Mucosa of rectum (tissue), 2 donors: ENCODE results near the gene PRTG.
"Not testable (repeated sequence)": the region's sequence is repeated elsewhere in the genome, so short reads cannot be mapped to it uniquely, and the experiment has no call there.

ENCODE experiments used
- H3K27ac ChIP-seq, 2 donors: one replicate each; pipeline ENCODE4 v1.7.0; 2013; ENCODE audit warnings: inconsistent platforms in 2 of 2, low read depth in 2 of 2, low read length in 2 of 2
- H3K27me3 ChIP-seq, 2 donors: one replicate each; pipeline ENCODE4 v1.7.0; 2013; ENCODE audit warnings: low read length in 2 of 2; ENCODE audit not compliant: control insufficient read depth in 2 of 2, insufficient read depth in 2 of 2
- H3K36me3 ChIP-seq, 2 donors: one replicate each; pipeline ENCODE4 v1.7.0; 2013; ENCODE audit warnings: low read length in 2 of 2; ENCODE audit not compliant: control insufficient read depth in 2 of 2, insufficient read depth in 2 of 2
- H3K4me1 ChIP-seq, 2 donors: one replicate each; pipeline ENCODE4 v1.7.0; 2013; ENCODE audit warnings: low read length in 2 of 2, mild to moderate bottlenecking in 1 of 2; ENCODE audit not compliant: control insufficient read depth in 2 of 2, insufficient read depth in 2 of 2
- H3K4me3 ChIP-seq, 2 donors: one replicate each; pipeline ENCODE4 v1.7.0; 2013; ENCODE audit warnings: low read length in 2 of 2
- H3K9ac ChIP-seq, 2 donors: one replicate each; pipeline ENCODE4 v1.7.0; 2013; ENCODE audit warnings: low read length in 2 of 2, low read depth in 1 of 2, mild to moderate bottlenecking in 1 of 2
- H3K9me3 ChIP-seq, 2 donors: one replicate each; pipeline ENCODE4 v1.7.0; 2013; ENCODE audit warnings: low read length in 2 of 2; ENCODE audit not compliant: control insufficient read depth in 2 of 2
- donor health status: healthy.
- donor health status: Normal muscosa, but diverticular disease.

Gene PRTG

DNA sequence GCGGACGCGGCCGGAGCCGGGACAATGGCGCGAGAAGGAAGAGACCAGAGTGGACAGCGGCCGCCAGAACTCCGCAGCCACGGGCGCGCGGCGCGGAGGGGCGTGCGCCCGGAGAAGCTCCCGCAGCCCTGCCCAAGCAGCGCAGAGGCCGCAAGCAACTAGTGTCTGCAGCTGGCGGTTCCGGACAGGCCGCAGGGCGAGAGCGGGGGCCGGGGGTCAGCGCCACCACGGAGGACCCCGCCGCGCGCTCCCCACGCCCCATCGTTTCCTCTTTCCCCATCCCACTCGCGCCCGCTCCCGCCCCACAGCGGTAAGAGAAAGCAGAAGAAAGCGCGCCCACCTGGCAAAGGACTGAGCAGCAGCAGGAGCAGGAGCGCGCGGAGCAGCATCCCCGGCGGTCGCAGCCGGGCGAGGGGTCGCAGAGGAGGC is 440 bp downstream of the PRTG start:
- H3K27ac ChIP-seq = no peak overlapping the region
- no peaks in the 10 kb centered on the region for H3K36me3 ChIP-seq
- H3K27me3 ChIP-seq = peaks cover 20 to 31% of the 10 kb centered on the region in 2 donors
- H3K4me1 ChIP-seq = peaks cover 6 to 8% of the 10 kb centered on the region in 2 donors
- H3K4me3 ChIP-seq = peak overlapping the region; percentile 61 to 71
- no peaks in the 10 kb centered on the region for H3K9me3 ChIP-seq
- peak overlapping the region in 1 of 2 donors; percentile 34 for H3K9ac ChIP-seq

DNA sequence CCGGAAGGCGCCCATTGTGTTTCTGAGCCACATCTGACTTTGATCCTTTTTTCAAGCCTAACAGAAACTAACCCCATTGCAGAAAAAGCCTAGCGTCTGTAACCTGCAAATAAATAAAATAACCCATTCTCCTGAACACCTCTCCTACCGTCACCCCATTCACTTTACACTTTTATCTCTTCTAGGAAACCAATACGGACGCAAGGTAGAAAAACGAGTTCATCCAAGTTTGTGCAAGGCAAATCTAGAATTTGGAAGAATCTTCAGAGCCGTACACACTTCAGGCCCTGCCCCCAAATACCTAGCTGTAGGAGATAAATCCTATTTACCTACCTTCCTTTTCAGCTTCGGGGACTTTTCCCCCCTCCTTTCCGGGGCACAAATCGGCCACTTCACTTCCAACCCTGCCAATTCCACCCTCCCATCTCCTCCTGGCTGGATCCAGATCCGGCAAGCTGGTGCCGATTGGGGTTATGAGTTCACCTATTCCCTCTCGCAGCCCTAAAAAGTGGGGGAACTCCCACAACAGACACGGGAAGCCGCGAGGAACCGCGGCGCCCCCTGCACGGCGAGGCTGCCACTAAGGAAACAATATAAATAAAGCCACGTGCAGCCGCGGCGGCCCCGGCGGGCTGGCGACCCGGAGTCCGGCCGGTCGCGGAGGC is 987 bp downstream of the PRTG start:
- H3K36me3 ChIP-seq = no peaks in the 10 kb centered on the region
- H3K4me1 ChIP-seq = peaks cover 6 to 8% of the 10 kb centered on the region in 2 donors
- H3K27ac ChIP-seq = no peak overlapping the region
- peak overlapping the region; percentile 61 to 71 for H3K4me3 ChIP-seq
- no peaks in the 10 kb centered on the region for H3K9me3 ChIP-seq
- H3K27me3 ChIP-seq = peaks cover 20 to 31% of the 10 kb centered on the region in 2 donors
- peak overlapping the region in 1 of 2 donors; percentile 34 for H3K9ac ChIP-seq

DNA sequence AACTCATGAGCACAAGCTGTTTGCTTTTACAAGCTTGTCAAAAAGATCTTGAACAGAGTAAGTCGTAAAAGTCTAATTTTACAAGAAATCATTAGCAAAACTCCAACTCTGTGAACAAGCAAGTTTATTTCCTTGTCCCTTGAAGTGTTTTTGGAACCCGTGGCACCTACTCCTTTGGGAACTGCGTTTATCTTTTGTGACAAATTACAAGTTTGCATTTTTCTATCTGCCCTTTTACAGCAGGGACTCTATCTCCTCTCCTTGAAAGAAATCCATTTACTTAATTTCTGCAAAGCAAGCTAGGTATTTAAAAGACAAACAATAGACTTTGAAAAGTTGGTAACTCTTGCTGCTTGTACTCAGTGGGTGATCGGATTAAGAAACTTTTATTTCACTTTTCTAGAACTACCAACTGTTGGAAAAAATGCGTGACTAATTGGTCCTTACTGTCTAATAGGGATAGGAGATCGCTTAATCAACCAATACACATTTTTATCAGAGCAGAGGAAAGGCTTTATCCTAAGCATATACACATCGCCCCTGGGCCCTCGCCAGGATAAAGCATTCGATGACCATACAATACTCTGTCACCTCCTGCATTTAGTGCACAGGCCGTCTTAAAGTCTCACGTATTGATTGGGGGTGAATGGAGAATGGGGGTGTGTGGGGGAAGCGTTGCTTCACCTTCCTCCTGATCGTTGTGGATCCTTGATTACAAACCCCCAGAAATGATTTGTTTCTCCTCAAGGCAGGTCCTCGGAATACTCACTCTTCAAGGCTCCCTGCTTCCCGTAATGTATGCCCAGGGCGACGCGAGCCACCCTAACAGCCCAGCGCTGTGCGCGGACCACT is 1.7 kb downstream of the PRTG start:
- H3K4me3 ChIP-seq = peak overlapping the region; percentile 17 to 71
- H3K36me3 ChIP-seq = no peaks in the 10 kb centered on the region
- no peak overlapping the region for H3K9ac ChIP-seq

DNA sequence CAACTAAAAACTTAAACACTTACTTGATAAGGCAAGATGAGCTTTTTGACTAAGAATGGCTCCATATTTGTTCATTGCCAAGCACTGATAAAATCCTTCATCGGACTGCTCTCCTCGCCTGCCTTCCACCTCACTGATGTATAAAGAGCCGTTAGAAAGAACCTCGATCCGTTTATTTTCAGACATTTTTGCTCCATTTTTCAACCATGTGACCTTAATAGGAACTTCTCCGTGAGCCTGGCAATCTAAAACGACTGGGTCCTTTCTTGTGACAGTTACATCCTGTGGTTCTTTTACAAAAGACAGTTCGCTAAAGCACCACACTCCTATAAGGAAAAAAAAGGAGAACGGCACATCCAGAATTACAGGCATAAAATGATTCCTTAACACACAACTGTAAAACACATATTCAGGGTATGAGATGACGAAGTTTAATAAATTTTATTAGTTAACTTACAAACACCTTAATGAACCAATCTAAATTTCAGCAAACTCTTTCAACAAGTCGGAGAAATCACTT is 2.5 kb downstream of the PRTG start:
- H3K27me3 ChIP-seq = peaks cover 20 to 31% of the 10 kb centered on the region in 2 donors

More for the DNA sequence above, 1.7 kb downstream of the PRTG start:
- Histone ChIP-seq H3K27ac (no peak overlapping the region), H3K27me3 (peaks cover 20 to 31% of the 10 kb centered on the region in 2 donors), H3K9me3 (no peaks in the 10 kb centered on the region), H3K4me1 (peaks cover 6 to 8% of the 10 kb centered on the region in 2 donors)

DNA sequence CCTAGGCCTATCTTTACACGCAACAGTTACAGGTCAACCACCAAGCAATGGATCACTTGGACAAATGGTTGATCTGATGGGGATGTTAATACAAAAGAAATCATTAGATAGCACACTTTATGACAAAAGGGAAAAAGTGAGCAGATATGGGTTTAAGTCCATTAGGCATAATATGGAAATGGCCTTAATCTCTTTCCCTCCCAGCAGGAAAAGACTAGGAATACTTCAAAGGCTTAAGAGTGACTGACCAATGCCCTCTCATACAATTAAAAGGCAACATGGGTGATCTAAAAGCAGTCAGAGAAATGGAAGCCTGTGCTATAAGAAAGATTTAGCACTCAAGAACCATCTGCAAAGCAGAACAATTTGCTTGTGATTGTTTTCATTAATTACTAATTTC is 3.3 kb downstream of the PRTG start:
- no peak overlapping the region for H3K4me3 ChIP-seq
- peaks cover 6 to 8% of the 10 kb centered on the region in 2 donors for H3K4me1 ChIP-seq
- peaks cover 20 to 31% of the 10 kb centered on the region in 2 donors for H3K27me3 ChIP-seq
- H3K9ac ChIP-seq = no peak overlapping the region
- H3K27ac ChIP-seq = no peak overlapping the region
- no peaks in the 10 kb centered on the region for H3K9me3 ChIP-seq
- H3K36me3 ChIP-seq = no peaks in the 10 kb centered on the region

More for the DNA sequence above, 2.5 kb downstream of the PRTG start:
- no peak overlapping the region for H3K4me3 ChIP-seq
- H3K9me3 ChIP-seq = no peaks in the 10 kb centered on the region
- peaks cover 6 to 8% of the 10 kb centered on the region in 2 donors for H3K4me1 ChIP-seq
- H3K9ac ChIP-seq = no peak overlapping the region
- H3K36me3 ChIP-seq = no peaks in the 10 kb centered on the region
- no peak overlapping the region for H3K27ac ChIP-seq

DNA sequence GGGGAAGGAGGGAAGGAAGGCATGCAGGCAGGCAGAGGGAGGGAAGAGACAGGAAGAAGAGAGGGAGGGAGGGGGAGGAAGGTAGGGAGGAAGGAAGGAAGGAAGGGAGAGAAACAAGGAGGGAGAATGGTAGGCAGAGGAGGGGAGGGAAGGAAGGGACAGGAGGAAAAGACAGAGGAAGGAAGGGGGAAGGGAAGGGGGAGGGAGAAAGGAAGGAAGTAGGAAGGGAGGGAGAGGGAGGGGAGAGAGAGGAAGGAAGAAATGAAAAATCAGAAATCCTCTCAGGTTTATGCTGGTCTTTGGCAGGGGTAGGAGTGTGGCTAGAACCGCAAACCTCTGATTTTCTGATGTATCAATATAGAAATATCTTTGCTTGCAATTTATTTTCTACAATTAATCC is 4.2 kb downstream of the PRTG start:
- peaks cover 6 to 8% of the 10 kb centered on the region in 2 donors for H3K4me1 ChIP-seq
- no peaks in the 10 kb centered on the region for H3K36me3 ChIP-seq
- H3K4me3 ChIP-seq = no peak overlapping the region
- no peak overlapping the region for H3K27ac ChIP-seq
- no peak overlapping the region for H3K9ac ChIP-seq
- H3K27me3 ChIP-seq = peaks cover 20 to 27% of the 10 kb centered on the region in 2 donors
- no peaks in the 10 kb centered on the region for H3K9me3 ChIP-seq

DNA sequence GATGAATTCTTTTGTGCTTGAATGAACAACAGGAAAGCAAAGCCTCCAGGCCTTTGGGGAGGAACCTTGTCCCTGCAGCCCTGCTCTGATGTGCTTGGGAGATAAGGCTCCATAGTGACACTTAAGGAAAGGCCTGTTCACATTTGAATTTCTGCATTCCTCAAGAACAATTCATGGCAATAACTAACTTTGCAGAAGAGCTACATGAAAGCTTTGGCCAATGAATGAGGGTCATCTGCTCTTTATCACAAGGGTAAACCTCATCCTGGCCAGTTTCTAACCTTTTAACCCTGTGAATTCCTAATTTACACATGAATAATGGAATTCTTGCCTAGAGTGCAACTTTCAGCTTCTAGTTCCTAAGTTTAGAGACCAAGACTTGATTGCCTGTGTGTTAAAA is 5.6 kb downstream of the PRTG start:
- H3K9me3 ChIP-seq = no peaks in the 10 kb centered on the region
- H3K27me3 ChIP-seq = peaks cover 20 to 26% of the 10 kb centered on the region in 2 donors
- H3K9ac ChIP-seq = no peak overlapping the region
- H3K36me3 ChIP-seq = no peaks in the 10 kb centered on the region
- no peak overlapping the region for H3K27ac ChIP-seq
- peaks cover 6 to 8% of the 10 kb centered on the region in 2 donors for H3K4me1 ChIP-seq
- H3K4me3 ChIP-seq = no peak overlapping the region

DNA sequence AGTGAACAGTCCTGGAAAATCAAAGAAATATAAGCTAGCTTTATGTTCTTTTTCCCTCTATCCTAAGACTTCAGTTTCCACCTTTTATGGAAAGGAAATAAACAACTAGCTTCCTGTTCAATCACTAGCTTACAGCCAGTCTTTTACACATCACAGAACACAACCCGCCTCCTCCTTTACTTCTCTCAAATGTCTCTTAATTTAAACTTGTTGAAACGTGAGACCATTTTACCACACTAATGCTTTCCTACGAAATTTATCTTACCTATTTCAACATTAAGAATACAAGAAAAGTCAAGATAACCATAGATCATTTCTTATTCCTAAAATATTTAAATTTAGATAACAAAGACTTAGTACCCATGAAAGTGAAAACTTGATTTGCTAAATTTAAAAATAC is 6.2 kb downstream of the PRTG start:
- no peak overlapping the region for H3K9ac ChIP-seq
- no peak overlapping the region for H3K4me3 ChIP-seq
- H3K4me1 ChIP-seq = peaks cover 1 to 5% of the 10 kb centered on the region in 2 donors
- no peaks in the 10 kb centered on the region for H3K36me3 ChIP-seq
- H3K27ac ChIP-seq = no peak overlapping the region
- H3K27me3 ChIP-seq = peaks cover 16 to 22% of the 10 kb centered on the region in 2 donors
- no peaks in the 10 kb centered on the region for H3K9me3 ChIP-seq

DNA sequence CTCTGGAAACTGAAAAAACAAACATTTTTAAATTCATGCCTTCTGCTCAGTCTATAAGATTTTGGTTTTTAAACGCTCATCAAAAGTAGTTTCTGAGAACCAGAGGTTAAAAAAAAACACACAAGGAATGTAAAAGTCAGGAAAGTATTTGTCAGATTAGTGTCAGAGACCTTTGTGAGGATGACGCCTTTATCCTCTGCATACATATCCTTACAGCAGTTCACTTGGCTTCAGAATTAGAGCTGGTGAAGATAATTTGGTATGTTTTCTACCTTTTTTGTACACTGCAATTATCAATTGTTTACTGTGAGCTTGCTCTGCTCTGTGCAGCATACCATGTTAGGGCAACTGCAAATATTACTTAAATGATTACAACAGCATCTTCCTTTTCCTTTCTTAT is 8.3 kb downstream of the PRTG start:
- Histone ChIP-seq H3K9ac (no peak overlapping the region), H3K27me3 (peaks cover 5 to 9% of the 10 kb centered on the region in 2 donors), H3K27ac (no peak overlapping the region), H3K36me3 (no peaks in the 10 kb centered on the region), H3K4me1 (no peaks in the 10 kb centered on the region), H3K4me3 (no peak overlapping the region), H3K9me3 (no peaks in the 10 kb centered on the region)

DNA sequence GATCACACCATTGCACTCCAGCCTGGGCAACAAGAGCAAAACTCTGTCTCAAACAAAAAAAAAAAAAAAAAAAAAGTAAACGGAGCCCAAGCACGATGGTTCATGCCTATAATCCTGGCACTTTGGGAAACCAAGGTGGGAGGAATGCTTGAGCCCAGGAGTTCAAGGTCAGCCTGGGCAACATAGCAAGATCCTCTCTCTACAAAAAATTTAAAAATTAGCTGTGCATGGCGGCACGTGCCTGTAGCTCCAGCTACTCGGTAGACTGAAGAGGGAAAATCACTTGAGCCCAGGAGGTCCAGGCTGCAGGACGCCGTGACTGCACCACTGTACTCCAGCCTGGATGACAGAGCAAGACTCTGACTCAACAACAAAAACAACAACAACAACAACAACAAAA is 9.5 kb downstream of the PRTG start:
- not testable (repeated sequence) for H3K27ac ChIP-seq, H3K4me3 ChIP-seq, H3K9ac ChIP-seq

More for the DNA sequence above, 9.5 kb downstream of the PRTG start:
- H3K36me3 ChIP-seq, H3K9me3 ChIP-seq, H3K4me1 ChIP-seq, H3K27me3 ChIP-seq: not testable (repeated sequence)
